GM20431 (cell line): ENCODE measurements around the gene HLA-DOA.

ENCODE experiments used
- in situ Hi-C: fragments of 300-500 bp; cut with MseI, MboI; formaldehyde crosslinking; loops from one replicate; pipeline ENCODE4 v1.15.0; 2020; ENCODE audit warnings: low sequenced_read_pairs; ENCODE audit not compliant: unreplicated experiment

Gene HLA-DOA

DNA sequence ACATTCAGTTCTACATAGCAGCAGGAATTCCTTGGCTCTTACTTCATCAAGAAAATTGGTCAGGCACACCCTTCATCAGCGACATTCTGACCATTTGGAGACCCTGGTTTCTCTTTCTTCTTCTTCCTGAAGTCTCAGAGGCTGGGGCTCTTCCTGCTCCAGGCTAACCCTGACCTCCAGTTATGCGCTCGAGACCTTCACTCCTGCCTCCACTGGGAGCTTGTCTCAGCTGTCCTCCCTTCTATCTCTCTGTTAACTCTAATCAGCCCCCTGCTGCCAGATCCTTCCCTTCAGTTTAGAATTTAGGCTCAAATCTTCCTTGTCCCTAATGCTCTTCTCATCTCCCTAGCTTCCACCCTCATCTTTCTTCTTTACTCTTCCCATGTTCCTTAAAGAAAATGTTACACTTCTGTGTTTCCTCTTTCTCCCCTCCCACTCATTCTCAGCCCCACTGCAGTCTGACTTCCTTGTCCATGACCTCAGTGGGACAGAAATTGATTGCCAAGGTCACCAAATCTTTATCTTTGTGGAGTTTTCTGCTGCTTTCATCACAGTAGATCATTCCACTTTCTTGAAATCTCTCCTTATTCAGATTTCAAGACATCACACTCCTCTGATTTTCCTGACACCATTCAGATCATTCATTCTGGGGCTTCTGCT lies 8.4 kb upstream of the HLA-DOA start:
- in situ Hi-C loops: no loop called here

DNA sequence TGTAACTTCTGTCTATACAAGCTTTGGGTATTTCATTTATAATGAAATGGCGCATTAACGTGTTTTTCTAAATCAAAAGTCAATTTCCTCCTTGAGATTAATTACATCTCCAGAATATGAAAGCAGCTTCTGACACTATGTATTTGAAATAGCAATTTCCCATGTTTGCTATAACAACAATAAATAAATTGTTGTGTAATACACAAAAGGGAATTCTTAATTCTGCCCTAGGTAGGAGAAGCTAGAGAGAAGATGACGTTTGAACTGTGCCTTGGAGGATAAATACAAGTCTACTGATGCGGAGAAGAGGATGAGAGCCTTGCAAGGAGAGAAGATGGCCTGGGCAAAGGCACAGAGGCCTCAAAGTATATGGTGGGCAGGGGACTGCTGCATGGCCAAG lies 7.6 kb upstream of the HLA-DOA start:
- in situ Hi-C loops: no loop called here

DNA sequence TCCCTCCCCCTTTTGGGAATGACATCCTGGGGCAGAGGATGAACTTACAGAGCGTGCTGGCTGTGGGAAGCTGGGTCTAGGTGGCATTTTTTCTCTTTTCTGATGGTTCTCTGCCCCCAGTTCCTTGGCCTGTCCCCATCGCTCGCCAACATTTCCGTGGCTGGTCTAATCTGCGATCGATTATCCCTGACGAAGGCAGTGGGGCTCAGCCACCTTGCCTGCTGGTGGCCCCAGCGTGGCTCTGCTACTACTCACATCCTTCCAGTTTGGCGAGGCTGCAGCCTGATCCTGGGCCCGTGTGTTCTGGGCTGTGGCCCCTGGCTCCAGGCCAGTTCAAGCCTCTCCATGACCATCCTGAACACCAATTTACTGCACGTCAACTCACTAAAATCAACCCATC lies 6.4 kb upstream of the HLA-DOA start:
- in situ Hi-C loops: no loop called here

DNA sequence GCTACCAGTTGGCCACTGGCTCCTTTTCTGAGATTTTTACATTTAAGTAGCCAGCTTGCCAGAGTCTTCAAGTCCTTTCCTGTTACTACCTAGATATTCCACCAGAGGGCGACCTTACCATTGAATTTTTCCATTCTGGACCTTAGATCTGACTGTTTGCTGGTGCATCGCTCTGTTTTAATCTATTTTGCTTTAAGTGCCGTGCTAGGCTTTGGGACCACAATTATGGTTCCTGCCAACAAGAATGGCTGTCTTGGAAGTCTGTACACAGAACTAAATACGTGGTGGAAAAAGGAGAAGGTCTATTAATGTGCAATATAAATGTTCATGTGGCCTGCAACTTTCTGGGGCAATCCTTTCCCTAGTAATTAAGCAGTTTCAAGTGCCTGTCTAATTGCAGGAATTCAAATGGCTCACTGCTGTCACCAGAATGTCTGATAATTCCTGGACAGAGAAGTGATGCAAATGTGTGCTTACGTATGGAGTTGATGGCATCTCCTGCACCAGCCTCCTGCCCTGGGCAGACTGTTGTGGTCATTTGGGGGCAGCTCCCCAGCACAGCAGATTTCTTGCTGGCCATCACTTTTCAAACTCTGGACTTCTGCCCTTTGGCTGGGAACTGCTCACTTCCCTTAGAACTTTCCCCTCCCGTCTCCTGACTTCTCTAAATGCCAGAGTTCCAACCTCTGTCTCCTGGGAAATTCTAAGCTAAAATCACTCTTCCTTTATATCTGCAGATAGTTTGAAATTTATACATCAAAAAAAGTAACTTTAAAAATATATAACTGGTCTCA lies 5.6 kb upstream of the HLA-DOA start:
- in situ Hi-C loops: no loop called here

DNA sequence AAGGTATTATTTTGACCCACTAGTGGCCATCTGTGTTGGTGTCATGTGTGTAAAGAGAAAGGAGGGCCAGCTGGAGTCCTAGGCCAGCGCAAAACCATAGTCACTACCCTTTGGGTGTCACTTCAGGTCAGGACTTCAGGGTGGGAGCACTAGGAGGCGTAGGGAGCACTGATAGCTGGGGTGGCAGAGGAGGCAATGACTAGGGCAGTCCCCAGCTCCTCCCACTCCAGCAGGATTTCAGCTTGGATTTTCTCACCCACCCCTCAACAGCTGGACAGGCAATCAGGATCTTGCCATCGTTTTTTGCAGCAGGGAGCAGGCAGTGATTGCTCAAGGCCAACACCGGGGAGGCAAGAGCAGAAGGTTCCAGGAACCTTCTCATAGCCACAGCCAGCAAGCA lies 4.2 kb upstream of the HLA-DOA start:
- in situ Hi-C loops: no loop called here

DNA sequence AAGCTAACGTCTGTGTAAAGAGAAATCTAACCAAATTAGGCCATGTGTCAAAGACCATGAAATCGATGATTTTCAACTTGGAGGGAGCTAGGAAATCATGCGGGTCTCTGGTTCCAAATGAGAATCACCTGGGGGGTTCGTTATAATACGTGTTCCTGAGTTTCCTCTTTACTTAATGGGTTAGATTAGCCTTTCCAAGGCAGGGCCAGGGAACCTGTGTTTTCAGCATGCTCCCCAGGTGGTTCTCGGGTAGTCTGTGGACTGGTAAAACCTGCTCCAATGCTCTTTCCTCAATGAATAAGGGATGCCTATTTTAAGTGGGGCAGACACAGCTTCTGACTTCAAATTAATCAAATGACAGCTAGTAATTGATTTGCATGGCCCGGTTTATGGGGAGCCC lies 965 bp upstream of the HLA-DOA start:
- in situ Hi-C loops: no loop called here

DNA sequence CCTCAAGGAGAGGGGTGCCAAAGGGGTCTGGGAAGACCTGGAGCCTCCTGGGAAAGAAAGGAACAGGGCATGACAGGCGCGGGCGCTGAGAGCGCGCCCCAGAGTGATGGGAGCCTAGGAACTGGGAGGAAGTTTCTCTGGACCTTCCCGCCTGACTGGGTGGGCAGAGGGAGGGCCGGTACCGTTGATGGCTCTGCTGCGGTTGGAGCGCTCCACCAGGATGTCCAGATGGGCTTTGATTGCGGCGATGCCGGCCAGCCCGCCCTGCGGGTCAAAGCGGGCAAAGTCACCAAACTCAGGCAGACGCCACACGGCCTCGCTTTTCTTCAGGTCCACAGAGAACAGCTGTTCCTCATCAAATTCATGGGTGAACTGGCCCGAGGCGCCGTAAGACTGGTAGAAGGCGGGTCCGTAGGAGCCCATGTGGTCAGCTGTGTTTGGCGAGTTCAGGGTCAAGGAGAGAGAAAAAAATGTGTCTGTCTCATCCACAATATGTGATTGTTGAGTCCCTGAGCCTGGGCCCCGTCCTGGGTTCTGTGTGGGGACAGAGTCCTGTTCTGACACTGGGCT lies 1.5 kb downstream of the HLA-DOA start:
- in situ Hi-C loops: loop anchor here (10.0 kb wide), 1 partner anchor 77 kb away; no protein-coding TSS in a partner anchor

DNA sequence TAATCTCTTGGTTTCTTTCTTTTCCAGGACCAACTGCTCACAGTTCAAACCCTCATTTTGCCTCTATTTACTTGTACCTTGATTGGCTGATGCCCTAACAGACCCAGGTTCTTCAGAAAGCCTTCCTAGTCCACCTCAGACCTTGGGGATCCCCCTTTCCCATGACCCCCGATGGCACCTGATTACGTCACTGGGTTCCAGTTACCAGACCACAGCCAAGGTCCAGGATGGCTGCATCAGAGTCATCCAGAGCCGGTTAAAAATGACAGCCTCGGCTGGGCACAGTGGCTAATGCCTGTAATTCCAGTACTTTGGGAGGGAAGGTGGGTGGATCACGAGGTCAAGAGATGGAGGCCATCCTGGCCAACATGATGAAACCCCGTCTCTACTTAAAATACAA lies 4.5 kb downstream of the HLA-DOA start:
- in situ Hi-C loops: loop anchor here (10.0 kb wide), 1 partner anchor 80 kb away; no protein-coding TSS in a partner anchor

DNA sequence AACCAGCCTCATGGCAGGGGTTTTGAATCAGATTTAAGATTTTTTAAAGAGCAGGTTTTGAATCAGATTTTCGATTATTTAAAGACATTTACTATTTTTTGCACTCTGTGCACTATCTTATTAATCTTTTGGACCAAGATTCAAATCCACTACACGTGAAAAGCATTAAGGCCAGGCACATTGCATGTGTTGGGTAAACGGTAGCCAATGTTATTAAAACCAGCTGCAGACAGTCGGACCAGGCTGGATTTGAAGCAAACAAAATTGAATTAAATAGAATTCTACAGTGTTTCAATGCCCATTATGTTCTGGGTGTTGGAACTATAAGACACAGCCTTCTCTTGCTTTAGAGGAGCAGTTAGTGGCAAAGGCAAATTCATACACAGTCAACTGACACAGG lies 7.7 kb downstream of the HLA-DOA start:
- in situ Hi-C loops: loop anchor here (10.0 kb wide), 1 partner anchor 83 kb away; no protein-coding TSS in a partner anchor

DNA sequence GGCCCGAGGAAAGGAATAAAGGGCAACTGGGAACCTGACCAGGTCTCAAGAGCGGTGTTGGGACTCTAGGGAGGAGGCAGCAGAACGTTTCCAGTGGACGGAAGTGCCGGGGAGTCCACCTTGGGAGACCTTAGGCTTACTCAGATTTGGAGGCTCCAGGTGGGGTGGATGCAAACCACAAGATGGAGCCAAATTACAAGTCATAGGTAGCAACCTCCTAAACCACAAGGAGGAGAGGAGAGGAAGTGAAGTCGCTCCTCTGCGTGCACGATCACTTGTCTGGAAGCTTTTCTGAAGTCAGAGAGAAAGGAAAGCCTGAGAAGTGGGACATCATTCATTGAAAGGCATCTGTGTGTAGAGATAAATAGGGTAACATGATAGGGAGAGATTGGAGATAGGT lies 9.3 kb downstream of the HLA-DOA start:
- in situ Hi-C loops: loop anchor here (10.0 kb wide), 1 partner anchor 85 kb away; no protein-coding TSS in a partner anchor

DNA sequence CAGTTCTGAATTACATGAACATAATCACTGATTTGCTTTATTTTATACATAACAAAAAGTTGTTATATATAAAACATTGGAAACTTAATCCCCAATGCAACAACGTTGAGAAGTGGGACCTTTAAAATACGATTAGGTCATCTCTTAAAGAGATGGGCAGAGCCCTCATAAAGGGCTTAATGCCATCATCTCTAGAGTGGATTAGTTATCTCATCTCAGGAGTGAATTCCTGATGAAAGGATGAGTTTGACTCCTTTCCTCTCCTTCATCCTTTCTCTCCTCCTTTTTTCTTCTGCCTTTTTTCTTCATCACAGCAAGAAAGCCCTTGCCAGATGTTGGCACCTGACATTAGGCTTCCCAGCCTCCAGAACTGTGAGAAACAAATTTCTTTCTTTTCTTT lies 13.9 kb downstream of the HLA-DOA start:
- in situ Hi-C loops: no loop called here

DNA sequence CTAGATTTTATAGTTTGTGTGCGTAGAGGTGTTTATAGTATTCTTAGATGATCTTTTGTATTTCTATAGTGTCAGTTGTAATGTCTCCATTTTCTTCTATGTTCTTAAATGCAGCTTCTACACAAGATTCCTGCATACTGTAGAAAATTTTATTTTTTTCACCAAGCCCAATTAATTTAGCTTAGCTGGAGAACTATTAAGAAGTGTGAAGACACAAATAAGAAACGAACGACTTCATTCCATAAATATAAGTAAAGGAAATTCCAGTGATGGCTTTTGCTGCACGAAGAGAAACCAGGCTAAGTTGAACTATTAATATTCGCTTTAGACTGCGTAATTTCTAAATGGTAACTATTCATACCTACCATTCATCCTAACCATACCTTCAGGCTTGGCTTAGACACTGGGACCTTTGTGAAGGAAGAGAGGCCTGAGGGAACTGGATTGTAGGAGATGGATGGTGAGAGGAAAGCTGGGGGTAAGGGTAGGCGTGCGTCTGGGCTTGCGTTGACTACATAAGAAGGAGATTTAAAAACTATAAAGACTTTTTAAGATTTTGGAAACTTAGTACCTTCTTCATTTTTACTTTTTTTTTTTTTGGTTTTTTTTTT lies 15.9 kb downstream of the HLA-DOA start:
- in situ Hi-C loops: no loop called here

DNA sequence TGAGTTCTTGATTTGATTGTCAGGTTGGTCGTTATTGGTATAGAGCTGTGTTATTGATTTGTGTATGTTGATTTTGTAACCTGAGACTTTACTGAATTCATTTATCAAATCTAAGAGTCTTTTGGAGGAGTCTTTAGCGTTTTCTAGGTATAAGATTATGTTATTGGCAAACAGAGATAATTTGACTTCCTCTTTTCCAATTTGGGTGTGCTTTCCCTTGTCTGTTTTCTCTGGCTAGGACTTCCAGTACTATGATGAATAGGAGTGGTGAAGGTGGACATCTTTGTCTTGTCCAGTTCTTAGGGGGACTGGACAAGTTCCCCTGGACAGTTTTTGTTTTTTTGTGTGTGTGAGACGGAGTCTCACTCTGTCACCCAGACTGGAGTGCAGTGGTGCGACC lies 17.4 kb downstream of the HLA-DOA start:
- in situ Hi-C loops: no loop called here

DNA sequence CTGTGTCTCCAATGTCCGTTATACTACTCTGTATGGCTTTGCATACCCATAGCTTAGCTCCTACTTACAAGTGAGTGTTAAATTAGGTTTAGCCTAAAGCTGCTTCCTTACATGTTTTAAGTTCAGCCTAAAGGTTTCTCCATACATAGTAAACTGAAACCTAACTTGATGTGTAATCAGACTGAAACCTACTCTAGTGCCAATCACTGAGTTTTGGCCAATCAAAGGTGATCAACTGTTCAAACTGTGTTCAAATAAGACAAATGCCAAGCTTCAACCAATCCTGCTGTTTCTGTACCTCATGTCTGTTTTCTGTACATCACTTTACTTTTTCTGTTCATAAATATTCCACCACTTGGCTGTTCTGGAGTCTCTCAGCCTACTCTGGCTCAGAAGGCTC lies 20.0 kb downstream of the HLA-DOA start:
- in situ Hi-C loops: loop anchor here (10.0 kb wide), 2 partner anchors 55 to 105 kb away; no protein-coding TSS in a partner anchor

DNA sequence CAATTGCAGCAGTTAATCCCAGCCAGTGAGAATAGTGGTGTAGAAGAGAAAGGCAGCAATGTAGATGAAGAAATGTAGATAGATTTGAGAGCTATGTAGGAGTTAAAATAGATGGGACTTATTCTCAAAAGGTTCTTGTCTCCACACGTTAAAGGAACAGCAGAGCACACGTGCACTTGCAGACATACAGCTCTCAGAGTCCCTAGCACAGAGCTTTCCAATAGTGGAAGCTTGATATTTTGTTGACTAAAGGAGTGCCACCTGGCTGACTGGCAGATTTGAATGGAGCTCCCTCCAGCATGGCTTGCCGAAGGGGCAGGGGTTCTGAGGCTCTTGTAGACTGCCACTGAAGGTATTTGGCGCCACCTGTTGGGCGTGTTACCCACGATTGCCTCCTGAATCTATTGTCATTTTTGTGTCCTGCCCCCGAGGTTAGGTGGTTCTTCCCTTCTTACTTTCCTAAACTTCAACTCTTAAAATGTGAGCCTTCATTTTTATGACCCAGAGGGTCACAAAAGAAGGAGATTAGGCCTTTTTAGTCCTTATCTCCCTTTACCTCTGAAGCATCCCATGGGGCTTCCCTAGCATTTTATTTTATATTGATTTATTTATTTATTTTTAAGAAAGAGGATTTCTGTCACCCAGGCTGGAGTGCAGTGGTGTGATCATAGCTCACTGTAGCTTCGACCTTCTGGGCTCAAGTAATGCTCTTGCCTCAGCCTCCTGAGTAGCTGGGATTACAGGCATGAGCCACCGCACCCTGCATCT lies 24.6 kb downstream of the HLA-DOA start:
- in situ Hi-C loops: loop anchor here (10.0 kb wide), 2 partner anchors 50 to 100 kb away; no protein-coding TSS in a partner anchor

DNA sequence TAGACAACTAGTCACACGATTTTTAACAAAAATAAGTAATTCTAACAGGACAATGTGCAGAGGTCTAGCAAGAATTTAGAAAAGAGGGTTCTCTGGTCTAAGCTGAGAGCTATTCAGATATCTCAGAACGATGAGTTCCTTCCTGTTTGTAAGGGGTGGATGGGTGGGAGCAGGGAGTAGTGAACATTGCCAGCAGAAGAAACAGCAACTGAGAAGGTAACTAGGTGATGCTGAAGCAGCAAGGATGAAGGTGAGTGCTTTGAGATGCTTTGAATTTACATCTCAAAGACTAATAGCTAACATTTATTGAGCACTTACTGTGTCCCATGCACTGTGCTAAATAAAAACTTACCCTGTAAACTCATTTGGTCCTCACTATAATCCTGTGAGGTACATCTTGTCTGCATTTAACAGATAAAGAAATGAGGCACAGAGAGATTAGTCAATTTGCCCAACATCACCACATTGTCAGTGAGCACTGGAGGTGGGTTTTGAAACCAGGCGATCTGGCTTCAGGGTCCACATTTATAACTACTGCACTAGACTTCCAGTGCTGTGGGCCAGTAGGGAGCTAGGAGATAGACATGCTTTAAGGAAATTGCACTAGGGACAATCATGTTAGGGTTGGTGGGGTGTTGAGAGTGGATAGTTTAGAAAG lies 25.3 kb downstream of the HLA-DOA start:
- in situ Hi-C loops: loop anchor here (10.0 kb wide), 2 partner anchors 49 to 99 kb away; no protein-coding TSS in a partner anchor

DNA sequence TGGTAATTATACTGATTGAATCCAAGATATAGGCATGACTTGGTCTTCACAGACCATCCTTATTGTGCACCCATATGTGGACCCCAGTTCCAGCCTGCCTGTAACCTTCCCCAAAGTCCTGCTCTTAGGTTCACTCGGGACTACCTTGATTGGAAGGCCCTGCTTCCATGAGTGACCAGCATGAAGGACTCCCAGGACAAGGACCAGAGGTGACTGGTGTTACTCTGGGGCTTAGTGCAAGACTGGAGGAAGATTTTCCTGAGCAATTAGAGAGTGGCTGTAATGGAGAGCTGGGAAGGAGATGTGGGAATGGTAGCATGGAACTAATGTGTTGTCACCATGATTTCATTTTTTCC lies 25.9 kb downstream of the HLA-DOA start:
- in situ Hi-C loops: loop anchor here (10.0 kb wide), 2 partner anchors 49 to 99 kb away; no protein-coding TSS in a partner anchor

DNA sequence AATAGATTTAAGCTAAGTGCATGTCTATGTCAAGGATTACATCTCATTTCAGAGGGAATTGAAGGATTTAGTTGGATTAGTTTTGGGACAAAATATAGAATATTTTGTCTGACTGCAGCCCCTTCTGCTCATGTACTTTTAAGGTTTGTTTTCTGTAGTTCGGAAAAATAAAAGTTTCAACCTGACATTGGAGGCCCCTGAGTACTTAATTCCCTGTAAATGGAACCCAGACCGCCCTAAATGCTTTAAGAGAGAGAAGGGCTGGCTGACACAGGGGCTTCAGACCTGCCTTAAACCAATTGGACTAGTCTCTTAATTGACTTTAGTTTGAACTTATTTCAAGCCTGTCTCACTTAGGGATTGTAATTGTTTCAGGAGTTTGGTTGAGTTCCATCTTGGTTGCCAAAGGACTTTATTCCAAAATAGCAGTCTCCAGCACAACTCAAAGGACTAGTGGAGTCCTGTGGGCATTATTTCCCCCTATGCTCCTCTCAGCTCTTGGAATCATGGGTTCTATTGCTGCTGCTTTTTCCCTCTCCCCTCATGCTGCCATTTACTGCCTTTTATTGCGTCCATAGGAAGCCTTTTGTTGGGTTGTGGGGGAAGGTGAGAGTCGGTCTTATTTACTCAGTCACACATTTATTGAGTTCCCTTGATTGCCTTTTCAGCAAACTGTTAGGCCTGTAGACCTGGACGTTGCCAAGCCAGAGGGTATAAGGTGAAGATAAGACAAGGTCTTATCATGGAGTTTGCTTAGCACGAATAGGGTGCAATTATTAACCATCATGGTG lies 26.5 kb downstream of the HLA-DOA start:
- in situ Hi-C loops: loop anchor here (10.0 kb wide), 2 partner anchors 48 to 98 kb away; no protein-coding TSS in a partner anchor
